Measurements from ENCODE around the gene ADGRG6. TPM values are rescaled to one million over a fixed set of nuclear protein-coding genes. Genes with fewer than 3 reads are reported as not detected.

ADGRG6 gene
- total RNA-seq, 1 experiment from 2014 or later, result 2.5 TPM

DNA sequence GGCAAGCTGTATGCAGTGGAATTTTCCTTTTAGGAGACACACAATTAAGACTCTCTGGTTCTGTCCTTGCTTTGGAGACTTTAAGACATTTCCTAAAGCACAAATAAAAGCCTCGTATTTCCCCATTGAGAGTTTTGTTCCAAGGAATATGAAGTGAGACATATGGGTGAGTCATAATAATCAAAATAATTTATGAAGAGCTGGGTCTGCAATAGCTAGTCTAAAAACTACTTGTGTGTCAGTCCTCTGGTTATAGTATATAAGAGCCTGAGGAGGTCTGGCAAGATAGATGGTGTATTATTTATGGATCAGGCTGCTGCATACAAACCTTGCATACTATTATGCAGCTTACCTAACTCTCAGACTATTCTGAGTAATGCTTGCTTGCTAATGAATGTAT is 142.6 kb downstream of the ADGRG6 start:
- WGBS (ENCODE audit: extremely low coverage, insufficient read length, low lambda C conversion rate), result no CpG with 5 or more reads among the region's 1 CpG

More for the DNA sequence above, 142.6 kb downstream of the ADGRG6 start:
- no peak overlapping the region for H2BK12ac ChIP-seq (ENCODE audit: insufficient read length, low read depth, low read length)
- no peak overlapping the region for H3T11ph ChIP-seq (ENCODE audit: low read length)
- H3K27ac ChIP-seq (ENCODE audit: insufficient read length, low read depth, low read length), result no peak overlapping the region
- H3K9me3 ChIP-seq (ENCODE audit: control insufficient read depth, low read depth, low read length), result no peaks in the 10 kb centered on the region
- Mint-ChIP-seq H3K36me3 (ENCODE audit: insufficient read depth in 1 of 3, low read depth in 3 of 3) (no peaks in the 10 kb centered on the region), H3K27ac (peak overlapping the region in 2 of 3 experiments; percentile 7 to 22; a peak in 3 of 7 replicates), H3K4me1 (peaks cover 33 to 37% of the 10 kb centered on the region in 2 experiments), H3K9me3 (no peaks in the 10 kb centered on the region), H3K27me3 (ENCODE audit: low read depth) (no peaks in the 10 kb centered on the region), H3K4me3 (no peak overlapping the region)
- no peak overlapping the region for H2BK120ac ChIP-seq (ENCODE audit: low read depth, low read length, poor library complexity, severe bottlenecking)
- no peak overlapping the region for H4K8ac ChIP-seq (replicated peaks; ENCODE audit: insufficient read length, low read depth, low read length)
- no peak overlapping the region for H3K14ac ChIP-seq (ENCODE audit: insufficient read depth, low read length)
- no peak overlapping the region for H3K18ac ChIP-seq (ENCODE audit: insufficient read length, low read depth, low read length)
- no peak overlapping the region for H2BK20ac ChIP-seq (ENCODE audit: low read depth, low read length, poor library complexity, severe bottlenecking)
- H2AK5ac ChIP-seq (ENCODE audit: insufficient read length, low read length), result no peak overlapping the region
- H3K23ac ChIP-seq (ENCODE audit: insufficient read length, low read depth, low read length), result no peak overlapping the region
- H3K9ac ChIP-seq (ENCODE audit: extremely low read depth, insufficient read length, low read length), result no peak overlapping the region
- no peak overlapping the region for H3K56ac ChIP-seq (ENCODE audit: insufficient read length, low read depth, low read length)
- H2BK15ac ChIP-seq (ENCODE audit: low read depth, low read length), result no peak overlapping the region
- no peaks in the 10 kb centered on the region for H3K79me1 ChIP-seq (ENCODE audit: insufficient read depth, low read depth, low read length, poor library complexity, severe bottlenecking)
- no peaks in the 10 kb centered on the region for H3K79me2 ChIP-seq (ENCODE audit: insufficient read depth, low read length)
- peaks cover 4% of the 10 kb centered on the region for H3K4me1 ChIP-seq (ENCODE audit: insufficient read depth, low read length)
- H4K20me1 ChIP-seq (ENCODE audit: control insufficient read depth, insufficient read depth, insufficient read length), result no peaks in the 10 kb centered on the region
- H4K91ac ChIP-seq (ENCODE audit: insufficient read length, low read depth, low read length), result no peak overlapping the region
- H4K5ac ChIP-seq (ENCODE audit: insufficient read length, low read depth, low read length), result no peak overlapping the region
- no peak for DNase-seq
- no peaks in the 10 kb centered on the region for H3K23me2 ChIP-seq (ENCODE audit: insufficient read length, low read depth, low read length, poor library complexity, severe bottlenecking)
- no peak overlapping the region for H2AFZ ChIP-seq (ENCODE audit: low read length)
- H3K4me2 ChIP-seq (ENCODE audit: insufficient read depth, insufficient read length, low read length), result no peak overlapping the region
- no peak overlapping the region for H2BK5ac ChIP-seq (ENCODE audit: insufficient read length, low read length)
- TF ChIP-seq, protein P1, sequence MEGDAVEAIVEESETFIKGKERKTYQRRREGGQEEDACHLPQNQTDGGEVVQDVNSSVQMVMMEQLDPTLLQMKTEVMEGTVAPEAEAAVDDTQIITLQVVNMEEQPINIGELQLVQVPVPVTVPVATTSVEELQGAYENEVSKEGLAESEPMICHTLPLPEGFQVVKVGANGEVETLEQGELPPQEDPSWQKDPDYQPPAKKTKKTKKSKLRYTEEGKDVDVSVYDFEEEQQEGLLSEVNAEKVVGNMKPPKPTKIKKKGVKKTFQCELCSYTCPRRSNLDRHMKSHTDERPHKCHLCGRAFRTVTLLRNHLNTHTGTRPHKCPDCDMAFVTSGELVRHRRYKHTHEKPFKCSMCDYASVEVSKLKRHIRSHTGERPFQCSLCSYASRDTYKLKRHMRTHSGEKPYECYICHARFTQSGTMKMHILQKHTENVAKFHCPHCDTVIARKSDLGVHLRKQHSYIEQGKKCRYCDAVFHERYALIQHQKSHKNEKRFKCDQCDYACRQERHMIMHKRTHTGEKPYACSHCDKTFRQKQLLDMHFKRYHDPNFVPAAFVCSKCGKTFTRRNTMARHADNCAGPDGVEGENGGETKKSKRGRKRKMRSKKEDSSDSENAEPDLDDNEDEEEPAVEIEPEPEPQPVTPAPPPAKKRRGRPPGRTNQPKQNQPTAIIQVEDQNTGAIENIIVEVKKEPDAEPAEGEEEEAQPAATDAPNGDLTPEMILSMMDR (conservative IDR thresholded peaks at IDR 0.05), result no peak
- H3K4ac ChIP-seq (ENCODE audit: low read depth, low read length), result no peak overlapping the region
- no peaks in the 10 kb centered on the region for H3K27me3 ChIP-seq (ENCODE audit: insufficient read depth, low read length)
